ENCODE measurements around the gene CHRNB2. TPM values are rescaled to one million over a fixed set of nuclear protein-coding genes. Genes with fewer than 3 reads are reported as not detected.

Gene CHRNB2
- total and polyA plus RNA-seq, 11 donors: 0.03 to 0.14 (median 0.05) TPM; not detected in 7

DNA sequence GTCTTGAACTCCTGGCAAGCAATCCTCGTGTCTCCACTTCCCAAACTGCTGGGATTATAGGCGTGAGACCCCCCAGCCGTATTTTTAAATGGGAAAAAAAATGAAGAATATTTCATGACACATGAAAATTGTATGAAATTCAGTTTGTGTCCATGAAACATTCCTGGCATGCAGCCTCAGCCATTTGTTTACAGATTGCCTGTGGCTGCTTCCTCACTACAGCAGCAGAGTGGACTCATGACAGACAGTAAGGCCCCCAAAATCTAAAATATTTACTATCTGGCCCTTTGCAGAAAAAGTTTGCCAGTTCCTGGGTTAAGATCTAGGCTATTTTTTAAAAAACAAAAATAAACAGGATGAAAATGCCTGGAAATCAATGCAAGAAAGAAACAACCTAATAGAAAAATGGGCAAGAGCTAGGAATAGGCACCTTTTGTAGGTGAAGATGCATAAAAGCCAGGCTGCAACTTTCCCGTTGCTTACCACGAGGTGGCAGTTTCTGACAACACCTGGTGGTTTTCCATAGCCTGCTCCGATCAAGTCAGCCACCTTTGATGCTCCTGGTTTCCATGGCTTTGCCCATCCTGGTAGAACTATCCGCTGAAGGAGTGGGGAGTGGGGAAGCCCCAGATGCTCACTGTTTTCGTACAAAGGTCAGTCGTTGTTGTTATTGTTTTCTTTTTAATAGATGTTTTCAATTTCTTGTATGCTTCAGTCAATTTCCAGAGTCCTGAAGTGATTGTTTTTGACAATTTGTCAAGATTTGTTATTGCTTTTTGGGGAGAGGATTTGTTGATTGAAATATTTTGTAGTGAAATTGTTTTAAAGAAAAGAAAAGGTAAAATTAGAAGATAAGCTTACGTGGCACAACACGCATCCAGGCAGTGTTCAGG lies 33.4 kb upstream of the CHRNB2 start:
- TF ChIP-seq, protein P1, sequence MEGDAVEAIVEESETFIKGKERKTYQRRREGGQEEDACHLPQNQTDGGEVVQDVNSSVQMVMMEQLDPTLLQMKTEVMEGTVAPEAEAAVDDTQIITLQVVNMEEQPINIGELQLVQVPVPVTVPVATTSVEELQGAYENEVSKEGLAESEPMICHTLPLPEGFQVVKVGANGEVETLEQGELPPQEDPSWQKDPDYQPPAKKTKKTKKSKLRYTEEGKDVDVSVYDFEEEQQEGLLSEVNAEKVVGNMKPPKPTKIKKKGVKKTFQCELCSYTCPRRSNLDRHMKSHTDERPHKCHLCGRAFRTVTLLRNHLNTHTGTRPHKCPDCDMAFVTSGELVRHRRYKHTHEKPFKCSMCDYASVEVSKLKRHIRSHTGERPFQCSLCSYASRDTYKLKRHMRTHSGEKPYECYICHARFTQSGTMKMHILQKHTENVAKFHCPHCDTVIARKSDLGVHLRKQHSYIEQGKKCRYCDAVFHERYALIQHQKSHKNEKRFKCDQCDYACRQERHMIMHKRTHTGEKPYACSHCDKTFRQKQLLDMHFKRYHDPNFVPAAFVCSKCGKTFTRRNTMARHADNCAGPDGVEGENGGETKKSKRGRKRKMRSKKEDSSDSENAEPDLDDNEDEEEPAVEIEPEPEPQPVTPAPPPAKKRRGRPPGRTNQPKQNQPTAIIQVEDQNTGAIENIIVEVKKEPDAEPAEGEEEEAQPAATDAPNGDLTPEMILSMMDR (IDR thresholded peaks at IDR 0.05): peak in 9 of 12 donors; percentile 12 to 46 (median 29)
- TF ChIP-seq POLR2A (IDR thresholded peaks at IDR 0.05): no peak
- intact Hi-C loops (cut with DNase I): no loop called here
- DNase-seq: no peak
- Histone ChIP-seq H3K27ac (no peak overlapping the region), H3K27me3 (no peaks in the 10 kb centered on the region), H3K9me3 (no peaks in the 10 kb centered on the region), H3K36me3 (no peaks in the 10 kb centered on the region), H3K4me3 (no peak overlapping the region), H3K4me1 (no peaks in the 10 kb centered on the region)
- 66 to 73% (median 68%) methylated on average over 11 of the region's 11 CpGs for WGBS, 4 donors
- no peak for ATAC-seq

DNA sequence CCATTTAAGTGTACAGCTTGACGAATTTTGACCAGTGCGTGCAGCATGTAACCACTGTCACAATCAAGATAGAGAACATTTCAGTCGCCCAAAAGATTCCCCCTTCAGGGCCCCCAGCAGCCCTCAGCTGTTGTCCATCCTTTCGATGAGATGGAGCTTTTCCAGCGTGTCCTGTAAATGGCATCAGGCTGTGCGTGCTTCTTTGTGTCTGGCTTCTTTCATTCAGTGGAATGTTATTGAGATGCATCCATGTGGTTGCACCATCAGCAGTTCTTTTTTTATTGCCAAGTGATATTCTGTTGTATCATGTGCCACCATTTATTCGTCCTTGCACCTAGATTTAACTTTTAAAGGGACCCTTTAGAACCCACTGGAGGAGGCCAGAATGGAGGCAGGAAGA lies 31.0 kb upstream of the CHRNB2 start:
- Histone ChIP-seq H3K27ac (no peak overlapping the region), H3K27me3 (no peaks in the 10 kb centered on the region), H3K9me3 (no peaks in the 10 kb centered on the region), H3K36me3 (no peaks in the 10 kb centered on the region), H3K4me3 (no peak overlapping the region), H3K4me1 (no peaks in the 10 kb centered on the region)
- WGBS, 4 donors: 62 to 66% (median 64%) methylated on average over 7 of the region's 7 CpGs
- TF ChIP-seq, protein P1 (IDR thresholded peaks at IDR 0.05): no peak
- no peak for TF ChIP-seq POLR2A (IDR thresholded peaks at IDR 0.05)
- no peak for DNase-seq
- intact Hi-C loops (cut with DNase I): no loop called here
- peak in 1 of 4 donors; percentile 67 for ATAC-seq

DNA sequence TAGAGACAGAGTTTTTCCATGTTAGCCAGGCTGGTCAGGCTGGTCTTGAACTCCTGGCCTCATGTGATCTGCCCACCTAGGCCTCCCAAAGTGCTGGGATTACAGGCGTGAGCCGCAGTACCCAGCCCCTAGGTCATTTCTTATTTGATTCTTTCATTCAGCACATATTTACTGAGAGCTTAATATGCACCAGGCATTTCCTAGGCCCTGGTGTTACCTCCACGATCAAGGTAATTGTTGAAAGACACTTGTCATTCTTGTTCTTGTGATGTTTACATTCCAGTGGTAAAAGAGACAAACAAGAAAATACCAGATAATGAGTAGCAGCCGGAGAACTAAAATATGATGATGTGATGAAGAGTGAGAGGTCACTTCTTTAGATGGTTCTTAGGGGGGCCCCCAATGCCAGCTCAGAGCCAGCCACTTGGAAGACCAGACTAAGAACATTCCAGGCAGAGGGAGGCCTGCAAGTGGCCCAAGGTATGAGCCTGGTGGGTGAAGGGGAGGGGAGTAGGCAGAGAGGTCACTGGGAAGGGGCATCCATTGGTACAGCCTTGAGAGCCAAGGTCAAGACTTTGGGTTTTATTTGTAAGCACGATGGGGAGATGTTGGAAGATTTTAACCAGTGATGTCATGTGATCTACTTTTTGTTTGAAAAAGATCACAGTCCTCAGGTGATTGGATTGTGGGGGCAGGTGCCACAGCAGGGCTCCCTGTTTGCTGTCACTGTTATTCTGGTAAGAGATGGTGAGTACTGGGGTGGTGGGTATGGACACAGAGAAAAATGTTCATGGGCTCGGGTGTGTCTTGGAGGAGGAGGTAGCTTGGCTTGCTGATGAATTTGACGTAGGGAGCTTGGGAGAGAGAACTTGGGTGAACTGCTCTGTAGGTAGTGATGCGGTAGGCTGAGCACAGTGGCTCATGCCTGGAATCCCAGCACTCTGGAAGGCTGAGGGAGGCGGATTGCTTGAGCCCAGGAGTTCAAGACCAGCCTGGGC lies 27.8 kb upstream of the CHRNB2 start:
- Histone ChIP-seq H3K36me3 (peaks cover 0 to 2% (median 0%) of the 10 kb centered on the region in 9 donors), H3K9me3 (no peaks in the 10 kb centered on the region), H3K4me1 (peaks cover 0 to 4% (median 0%) of the 10 kb centered on the region in 12 donors), H3K27me3 (no peaks in the 10 kb centered on the region), H3K4me3 (no peak overlapping the region), H3K27ac (no peak overlapping the region)
- no peak for TF ChIP-seq POLR2A (IDR thresholded peaks at IDR 0.05)
- TF ChIP-seq, protein P1 (IDR thresholded peaks at IDR 0.05): no peak
- 89 to 94% (median 90%) methylated on average over 9 of the region's 9 CpGs for WGBS, 4 donors
- no peak for DNase-seq
- intact Hi-C loops (cut with DNase I): loop anchor here in 4 of 10 donors (5.0 to 10.0 kb wide), 3 partner anchors 57 to 205 kb away; no protein-coding TSS in a partner anchor
- no peak for ATAC-seq
